Neural cell (in vitro differentiated cells): Measurements from ENCODE around the gene PTPRN2. TPM values are rescaled to one million over a fixed set of nuclear protein-coding genes. Genes with fewer than 3 reads are reported as not detected.

Source experiments
- H2AFZ ChIP-seq: fragments of 200-600, 300-800 bp; sonication (generic), shearing (Covaris generic); 2 replicates; pipeline ENCODE4 v1.6.0; 2014; ENCODE audit warnings: low read depth, mild to moderate bottlenecking, antibody characterized with exemption, low read length, moderate library complexity
- H3F3A ChIP-seq: fragments of 200-600 bp; shearing (Covaris generic); 2 replicates; pipeline ENCODE4 v1.6.1; 2016; ENCODE audit warnings: mild to moderate bottlenecking, moderate library complexity, mixed read lengths, antibody characterized with exemption, low read length; ENCODE audit not compliant: insufficient read depth, poor library complexity, severe bottlenecking
- H3K27ac ChIP-seq: fragments of 200-600, 300-800 bp; sonication (generic), shearing (Covaris generic); 2 replicates; pipeline ENCODE4 v1.5.1; 2014; ENCODE audit warnings: mild to moderate bottlenecking, low read length, moderate library complexity
- H3K27me3 ChIP-seq: fragments of 300-800, 200-600 bp; sonication (generic), shearing (Covaris generic); 2 replicates; pipeline ENCODE4 v1.6.0; 2014; ENCODE audit warnings: mild to moderate bottlenecking, low read depth, low read length, moderate library complexity; ENCODE audit not compliant: insufficient read depth
- H3K36me3 ChIP-seq: fragments of 300-800, 200-600 bp; sonication (generic), shearing (Covaris generic); 2 replicates; pipeline ENCODE4 v1.5.1; 2014; ENCODE audit warnings: mild to moderate bottlenecking, antibody characterized with exemption, low read length, moderate library complexity; ENCODE audit not compliant: insufficient read depth
- H3K4me2 ChIP-seq: fragments of 300-800, 200-600 bp; sonication (generic), shearing (Covaris generic); 2 replicates; pipeline ENCODE4 v1.6.0; 2014; ENCODE audit warnings: mild to moderate bottlenecking, low read length
- H3K4me3 ChIP-seq: fragments of 300-800, 200-600 bp; sonication (generic), shearing (Covaris generic); 2 replicates; pipeline ENCODE4 v1.5.1; 2014; ENCODE audit warnings: mild to moderate bottlenecking, low read length, moderate library complexity
- H3K79me2 ChIP-seq: fragments of 200-600 bp; shearing (Covaris generic); replicated peaks from 2 replicates; pipeline ENCODE4 v1.6.0; 2014; ENCODE audit warnings: mild to moderate bottlenecking, low read length, moderate library complexity; ENCODE audit not compliant: insufficient read depth
- H3K9ac ChIP-seq: fragments of 300-800, 200-600 bp; sonication (generic), shearing (Covaris generic); 2 replicates; pipeline ENCODE4 v1.6.1; 2016; ENCODE audit warnings: mild to moderate bottlenecking, low read length, mixed read lengths
- H3K9me2 ChIP-seq: fragments of 200-600 bp; shearing (Covaris generic); 2 replicates; pipeline ENCODE4 v1.6.1; 2016; ENCODE audit warnings: mild to moderate bottlenecking, low read length, mixed read lengths; ENCODE audit not compliant: insufficient read depth
- H3K9me3 ChIP-seq: fragments of 200-600, 300-800 bp; sonication (generic), shearing (Covaris generic); 2 replicates; pipeline ENCODE4 v1.6.1; 2016; ENCODE audit warnings: mild to moderate bottlenecking, mixed run types, low read length, moderate library complexity, mixed read lengths
- H4K20me1 ChIP-seq: fragments of 200-600 bp; shearing (Covaris generic); 2 replicates; pipeline ENCODE4 v1.6.1; 2016; ENCODE audit warnings: mild to moderate bottlenecking, mixed run types; ENCODE audit not compliant: insufficient read depth
- EP300 ChIP-seq: fragments of 450-650 bp; conservative IDR thresholded peaks from 2 replicates; pipeline ENCODE4 v1.6.1; 2014; ENCODE audit warnings: antibody characterized with exemption, mild to moderate bottlenecking, moderate library complexity; ENCODE audit not compliant: poor library complexity, severe bottlenecking
- EZH2 ChIP-seq: fragments of 200-600, 300-800 bp; shearing (Covaris generic), sonication (generic); IDR thresholded peaks from 2 replicates; pipeline ENCODE4 v1.6.1; 2014; ENCODE audit warnings: antibody characterized with exemption, low read length, borderline replicate concordance, mild to moderate bottlenecking; ENCODE audit not compliant: insufficient read depth, poor library complexity, severe bottlenecking
- MXI1 ChIP-seq: fragments of 450-650 bp; conservative IDR thresholded peaks from 2 replicates; pipeline ENCODE4 v1.6.1; 2014; ENCODE audit warnings: antibody characterized with exemption, mild to moderate bottlenecking; ENCODE audit not compliant: poor library complexity, severe bottlenecking
- POLR2AphosphoS5 ChIP-seq: IDR thresholded peaks from 2 replicates; pipeline ENCODE4 v1.6.1; 2012
- RAD21 ChIP-seq: fragments of 450-650 bp; conservative IDR thresholded peaks from 2 replicates; pipeline ENCODE4 v1.6.1; 2014; ENCODE audit warnings: antibody characterized with exemption, mild to moderate bottlenecking, moderate library complexity
- SMC3 ChIP-seq: fragments of 450-650 bp; conservative IDR thresholded peaks from 2 replicates; pipeline ENCODE4 v1.6.1; 2014; ENCODE audit warnings: antibody characterized with exemption, mild to moderate bottlenecking, moderate library complexity; ENCODE audit not compliant: poor library complexity
- TAF1 ChIP-seq: IDR thresholded peaks from 2 replicates; pipeline ENCODE4 v1.6.1; 2012; ENCODE audit warnings: low read depth
- polyA plus RNA-seq: library from polyadenylated mRNA; depleted of rRNA; stranded (reverse); fragments of >200 nt; gene quantifications from 2 replicates; pipeline ENCODE4 v1.2.3, GENCODE V29; 2014
- TF ChIP-seq, protein P1 (sequence below): IDR thresholded peaks from 2 replicates; pipeline ENCODE4 v1.6.1; 2012; ENCODE audit warnings: borderline replicate concordance
- TF ChIP-seq, protein P2 (sequence below): fragments of 450-650 bp; IDR thresholded peaks from 2 replicates; pipeline ENCODE4 v1.5.1; 2014; ENCODE audit warnings: antibody characterized with exemption, mild to moderate bottlenecking, moderate library complexity; ENCODE audit not compliant: poor library complexity, severe bottlenecking

Gene PTPRN2
- polyA plus RNA-seq, 1 donor from 2014 or later, result 31.0 TPM

DNA sequence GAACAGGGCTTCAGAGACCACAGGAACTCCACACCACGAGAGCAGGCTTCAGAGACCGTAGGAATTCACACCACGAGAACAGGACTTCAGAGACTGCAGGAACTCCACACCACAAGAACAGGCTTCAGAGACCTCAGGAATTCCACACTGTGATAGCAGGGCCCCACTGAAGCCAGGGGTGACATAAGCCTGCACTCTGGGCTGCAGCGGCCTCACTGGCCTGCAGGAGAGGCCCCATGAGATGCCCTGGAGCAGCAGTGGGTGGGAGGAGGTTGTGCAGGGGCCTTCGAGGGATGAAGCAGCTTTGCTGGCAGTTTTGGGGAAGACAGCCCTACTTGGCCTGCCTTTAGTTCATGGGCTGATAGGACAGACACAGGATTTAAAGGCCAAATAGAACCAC lies 614.7 kb downstream of the PTPRN2 start:
- no peaks in the 10 kb centered on the region for H3K27me3 ChIP-seq
- no peaks in the 10 kb centered on the region for H3F3A ChIP-seq
- H3K4me2 ChIP-seq, result no peak overlapping the region
- no peak for TF ChIP-seq RAD21
- no peak for TF ChIP-seq EZH2
- TF ChIP-seq, protein P1, sequence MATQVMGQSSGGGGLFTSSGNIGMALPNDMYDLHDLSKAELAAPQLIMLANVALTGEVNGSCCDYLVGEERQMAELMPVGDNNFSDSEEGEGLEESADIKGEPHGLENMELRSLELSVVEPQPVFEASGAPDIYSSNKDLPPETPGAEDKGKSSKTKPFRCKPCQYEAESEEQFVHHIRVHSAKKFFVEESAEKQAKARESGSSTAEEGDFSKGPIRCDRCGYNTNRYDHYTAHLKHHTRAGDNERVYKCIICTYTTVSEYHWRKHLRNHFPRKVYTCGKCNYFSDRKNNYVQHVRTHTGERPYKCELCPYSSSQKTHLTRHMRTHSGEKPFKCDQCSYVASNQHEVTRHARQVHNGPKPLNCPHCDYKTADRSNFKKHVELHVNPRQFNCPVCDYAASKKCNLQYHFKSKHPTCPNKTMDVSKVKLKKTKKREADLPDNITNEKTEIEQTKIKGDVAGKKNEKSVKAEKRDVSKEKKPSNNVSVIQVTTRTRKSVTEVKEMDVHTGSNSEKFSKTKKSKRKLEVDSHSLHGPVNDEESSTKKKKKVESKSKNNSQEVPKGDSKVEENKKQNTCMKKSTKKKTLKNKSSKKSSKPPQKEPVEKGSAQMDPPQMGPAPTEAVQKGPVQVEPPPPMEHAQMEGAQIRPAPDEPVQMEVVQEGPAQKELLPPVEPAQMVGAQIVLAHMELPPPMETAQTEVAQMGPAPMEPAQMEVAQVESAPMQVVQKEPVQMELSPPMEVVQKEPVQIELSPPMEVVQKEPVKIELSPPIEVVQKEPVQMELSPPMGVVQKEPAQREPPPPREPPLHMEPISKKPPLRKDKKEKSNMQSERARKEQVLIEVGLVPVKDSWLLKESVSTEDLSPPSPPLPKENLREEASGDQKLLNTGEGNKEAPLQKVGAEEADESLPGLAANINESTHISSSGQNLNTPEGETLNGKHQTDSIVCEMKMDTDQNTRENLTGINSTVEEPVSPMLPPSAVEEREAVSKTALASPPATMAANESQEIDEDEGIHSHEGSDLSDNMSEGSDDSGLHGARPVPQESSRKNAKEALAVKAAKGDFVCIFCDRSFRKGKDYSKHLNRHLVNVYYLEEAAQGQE, result no peak
- no peak for TF ChIP-seq SMC3
- TF ChIP-seq MXI1, result no peak
- TF ChIP-seq TAF1, result no peak
- TF ChIP-seq, protein P2, sequence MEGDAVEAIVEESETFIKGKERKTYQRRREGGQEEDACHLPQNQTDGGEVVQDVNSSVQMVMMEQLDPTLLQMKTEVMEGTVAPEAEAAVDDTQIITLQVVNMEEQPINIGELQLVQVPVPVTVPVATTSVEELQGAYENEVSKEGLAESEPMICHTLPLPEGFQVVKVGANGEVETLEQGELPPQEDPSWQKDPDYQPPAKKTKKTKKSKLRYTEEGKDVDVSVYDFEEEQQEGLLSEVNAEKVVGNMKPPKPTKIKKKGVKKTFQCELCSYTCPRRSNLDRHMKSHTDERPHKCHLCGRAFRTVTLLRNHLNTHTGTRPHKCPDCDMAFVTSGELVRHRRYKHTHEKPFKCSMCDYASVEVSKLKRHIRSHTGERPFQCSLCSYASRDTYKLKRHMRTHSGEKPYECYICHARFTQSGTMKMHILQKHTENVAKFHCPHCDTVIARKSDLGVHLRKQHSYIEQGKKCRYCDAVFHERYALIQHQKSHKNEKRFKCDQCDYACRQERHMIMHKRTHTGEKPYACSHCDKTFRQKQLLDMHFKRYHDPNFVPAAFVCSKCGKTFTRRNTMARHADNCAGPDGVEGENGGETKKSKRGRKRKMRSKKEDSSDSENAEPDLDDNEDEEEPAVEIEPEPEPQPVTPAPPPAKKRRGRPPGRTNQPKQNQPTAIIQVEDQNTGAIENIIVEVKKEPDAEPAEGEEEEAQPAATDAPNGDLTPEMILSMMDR, result no peak
- TF ChIP-seq POLR2AphosphoS5, result no peak
- no peak for TF ChIP-seq EP300
- no peak overlapping the region for H3K9ac ChIP-seq
- H3K9me3 ChIP-seq, result peaks cover 8% of the 10 kb centered on the region
- peak overlapping the region; percentile 51 for H3K27ac ChIP-seq
- H3K4me3 ChIP-seq, result no peak overlapping the region
- no peaks in the 10 kb centered on the region for H3K36me3 ChIP-seq
- H4K20me1 ChIP-seq, result no peaks in the 10 kb centered on the region
- no peak overlapping the region for H2AFZ ChIP-seq
- no peaks in the 10 kb centered on the region for H3K9me2 ChIP-seq
- H3K79me2 ChIP-seq, result no peaks in the 10 kb centered on the region

- H3K9ac ChIP-seq, result peak overlapping the region; percentile 33
- H4K20me1 ChIP-seq, result no peaks in the 10 kb centered on the region
- no peaks in the 10 kb centered on the region for H3F3A ChIP-seq
- H3K79me2 ChIP-seq, result no peaks in the 10 kb centered on the region
- H3K27me3 ChIP-seq, result no peaks in the 10 kb centered on the region
- TF ChIP-seq POLR2AphosphoS5, result peak; percentile 7
- TF ChIP-seq, protein P2, result no peak
- H3K9me3 ChIP-seq, result peaks cover 8% of the 10 kb centered on the region
- H3K27ac ChIP-seq, result peak overlapping the region; percentile 79
- peak overlapping the region; percentile 32 for H3K4me3 ChIP-seq
- H2AFZ ChIP-seq, result no peak overlapping the region
- no peaks in the 10 kb centered on the region for H3K36me3 ChIP-seq
- H3K4me2 ChIP-seq, result peak overlapping the region; percentile 12
- H3K9me2 ChIP-seq, result no peaks in the 10 kb centered on the region
Measured at GRCh38 chr7:157971501-157971900, 616.1 kb downstream of the PTPRN2 start.
